ENCODE data around the gene SYNPO2. TPM values are rescaled to one million over a fixed set of nuclear protein-coding genes. Genes with fewer than 3 reads are reported as not detected.
A peak's percentile ranks its signal among the peaks of the same experiment; 100 is the strongest.

SYNPO2 gene
- total and polyA plus RNA-seq, 8 donors, result 2.8 to 30.7 (median 4.6) TPM

- Histone ChIP-seq H3K9me3 (no peaks in the 10 kb centered on the region), H3K4me3 (no peak overlapping the region), H3K36me3 (no peaks in the 10 kb centered on the region), H3K4me1 (peaks cover 0 to 1% of the 10 kb centered on the region in 2 donors), H3K27ac (peak overlapping the region in 1 of 2 donors; percentile 9), H3K27me3 (no peaks in the 10 kb centered on the region)
- intact Hi-C loops (cut with DNase I), result no loop called here
- TF ChIP-seq CTCF (IDR thresholded peaks at IDR 0.05), result no peak
- ATAC-seq (peak; percentile 51), DNase-seq (peak in 1 of 4 donors; percentile 41)
Observed at GRCh38 chr4:118993333-118993732, 104.7 kb downstream of the SYNPO2 start.

GRCh38 chr4:118994030-118994429 is 105.4 kb downstream of the SYNPO2 start:
- no peak overlapping the region for H3K27ac ChIP-seq
- H3K4me3 ChIP-seq, result no peak overlapping the region
- ATAC-seq, result no peak
- H3K27me3 ChIP-seq, result no peaks in the 10 kb centered on the region
- H3K4me1 ChIP-seq, result no peaks in the 10 kb centered on the region
- intact Hi-C loops (cut with DNase I), result no loop called here
- no peak for DNase-seq
- no peaks in the 10 kb centered on the region for H3K36me3 ChIP-seq
- H3K9me3 ChIP-seq, result no peaks in the 10 kb centered on the region
- no peak for TF ChIP-seq CTCF (IDR thresholded peaks at IDR 0.05)

GRCh38 chr4:118995693-118996391 is 107.2 kb downstream of the SYNPO2 start:
- TF ChIP-seq CTCF (IDR thresholded peaks at IDR 0.05), result no peak
- DNase-seq (no peak), ATAC-seq (no peak)
- H3K36me3 ChIP-seq, result no peaks in the 10 kb centered on the region
- H3K4me3 ChIP-seq, result no peak overlapping the region
- H3K9me3 ChIP-seq, result no peaks in the 10 kb centered on the region
- H3K27ac ChIP-seq, result no peak overlapping the region
- H3K4me1 ChIP-seq, result no peaks in the 10 kb centered on the region
- no peaks in the 10 kb centered on the region for H3K27me3 ChIP-seq
- intact Hi-C loops (cut with DNase I), result no loop called here

- no peaks in the 10 kb centered on the region for H3K9me3 ChIP-seq
- intact Hi-C loops (cut with DNase I), result no loop called here
- DNase-seq (no peak), ATAC-seq (peak; percentile 80)
- H3K27me3 ChIP-seq, result no peaks in the 10 kb centered on the region
- H3K4me1 ChIP-seq, result no peaks in the 10 kb centered on the region
- no peak for TF ChIP-seq CTCF (IDR thresholded peaks at IDR 0.05)
- H3K27ac ChIP-seq, result no peak overlapping the region
- no peaks in the 10 kb centered on the region for H3K36me3 ChIP-seq
- no peak overlapping the region for H3K4me3 ChIP-seq
Observed at GRCh38 chr4:118997601-118998000, 108.9 kb downstream of the SYNPO2 start.

- no peaks in the 10 kb centered on the region for H3K9me3 ChIP-seq
- ATAC-seq (no peak), DNase-seq (no peak)
- no peak overlapping the region for H3K27ac ChIP-seq
- H3K4me1 ChIP-seq, result peaks cover 0 to 3% of the 10 kb centered on the region in 2 donors
- no peak for TF ChIP-seq CTCF (IDR thresholded peaks at IDR 0.05)
- no peaks in the 10 kb centered on the region for H3K27me3 ChIP-seq
- H3K36me3 ChIP-seq, result no peaks in the 10 kb centered on the region
- intact Hi-C loops (cut with DNase I), result no loop called here
- H3K4me3 ChIP-seq, result no peak overlapping the region
Observed at GRCh38 chr4:118999919-119000318, 111.3 kb downstream of the SYNPO2 start.

Measured in left lung (tissue), 10 donors.